ENCODE results near the gene GOT1. TPM values are rescaled to one million over a fixed set of nuclear protein-coding genes. Genes with fewer than 3 reads are reported as not detected.

The GOT1 gene
- total and polyA plus RNA-seq, 10 of the 15 experiments (the other 5 are each of a cell fraction or from before 2014, with no cell fraction given), result 32.5 to 67.5 (median 50.3) TPM

DNA sequence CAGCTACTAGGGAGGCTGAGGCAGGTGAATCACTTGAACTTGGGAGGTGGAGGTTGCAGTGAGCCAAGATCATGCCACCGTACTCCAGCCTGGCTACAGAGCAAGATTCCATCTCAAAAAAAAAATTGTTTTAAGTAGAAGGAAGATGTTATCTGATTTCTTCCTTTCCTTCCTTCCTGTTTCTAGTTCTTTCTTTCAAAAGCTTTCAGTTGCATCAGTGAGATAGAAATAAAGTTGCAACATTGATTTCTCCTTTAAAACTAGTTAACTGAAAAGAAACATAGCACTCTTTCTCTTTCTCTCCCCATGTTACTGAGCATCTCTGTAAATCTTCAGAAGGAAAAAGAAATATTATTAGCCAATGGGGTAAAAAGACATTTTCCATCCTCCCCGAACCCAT is 63.8 kb downstream of the GOT1 start:
- Histone ChIP-seq H3K27me3 (replicated peaks in 1 of 2; ENCODE audit: control insufficient read depth in 2 of 2, insufficient read depth in 2 of 2, low read length in 1 of 2) (peaks cover 0 to 8% of the 10 kb centered on the region in 2 experiments; a peak in 1 of 4 replicates), H3K79me2 (ENCODE audit: control insufficient read depth, insufficient read depth, low read length) (no peaks in the 10 kb centered on the region), H3K27ac (ENCODE audit: control insufficient read depth, insufficient read depth) (no peak overlapping the region), H2AFZ (ENCODE audit: control insufficient read depth, low read depth, low read length) (no peak overlapping the region), H3K4me1 (ENCODE audit: control insufficient read depth, insufficient read depth, low read length) (no peaks in the 10 kb centered on the region), H3K4me3 (no peak overlapping the region), H3K36me3 (ENCODE audit: control insufficient read depth in 2 of 2, insufficient read depth in 2 of 2, low read length in 1 of 2) (no peaks in the 10 kb centered on the region), H4K20me1 (ENCODE audit: control insufficient read depth, insufficient read depth) (peaks cover 4% of the 10 kb centered on the region), H3K9me3 (replicated peaks; ENCODE audit: control insufficient read depth, insufficient read depth, low read length) (no peaks in the 10 kb centered on the region), H3K9ac (ENCODE audit: control insufficient read depth, insufficient read depth, low read length) (no peak overlapping the region), H3K4me2 (ENCODE audit: control insufficient read depth, insufficient read depth) (no peak overlapping the region)
- BruUV-seq (replicated peaks), result no TSS peak
- POLR2A ChIA-PET, result no interaction called here
- WGBS (ENCODE audit: insufficient coverage, insufficient replicate concordance, low lambda C conversion rate, missing lambda C conversion rate), result 31% methylated on average over 2 of the region's 2 CpGs
- CTCF ChIA-PET, result no interaction called here
- TF ChIP-seq, protein P1, sequence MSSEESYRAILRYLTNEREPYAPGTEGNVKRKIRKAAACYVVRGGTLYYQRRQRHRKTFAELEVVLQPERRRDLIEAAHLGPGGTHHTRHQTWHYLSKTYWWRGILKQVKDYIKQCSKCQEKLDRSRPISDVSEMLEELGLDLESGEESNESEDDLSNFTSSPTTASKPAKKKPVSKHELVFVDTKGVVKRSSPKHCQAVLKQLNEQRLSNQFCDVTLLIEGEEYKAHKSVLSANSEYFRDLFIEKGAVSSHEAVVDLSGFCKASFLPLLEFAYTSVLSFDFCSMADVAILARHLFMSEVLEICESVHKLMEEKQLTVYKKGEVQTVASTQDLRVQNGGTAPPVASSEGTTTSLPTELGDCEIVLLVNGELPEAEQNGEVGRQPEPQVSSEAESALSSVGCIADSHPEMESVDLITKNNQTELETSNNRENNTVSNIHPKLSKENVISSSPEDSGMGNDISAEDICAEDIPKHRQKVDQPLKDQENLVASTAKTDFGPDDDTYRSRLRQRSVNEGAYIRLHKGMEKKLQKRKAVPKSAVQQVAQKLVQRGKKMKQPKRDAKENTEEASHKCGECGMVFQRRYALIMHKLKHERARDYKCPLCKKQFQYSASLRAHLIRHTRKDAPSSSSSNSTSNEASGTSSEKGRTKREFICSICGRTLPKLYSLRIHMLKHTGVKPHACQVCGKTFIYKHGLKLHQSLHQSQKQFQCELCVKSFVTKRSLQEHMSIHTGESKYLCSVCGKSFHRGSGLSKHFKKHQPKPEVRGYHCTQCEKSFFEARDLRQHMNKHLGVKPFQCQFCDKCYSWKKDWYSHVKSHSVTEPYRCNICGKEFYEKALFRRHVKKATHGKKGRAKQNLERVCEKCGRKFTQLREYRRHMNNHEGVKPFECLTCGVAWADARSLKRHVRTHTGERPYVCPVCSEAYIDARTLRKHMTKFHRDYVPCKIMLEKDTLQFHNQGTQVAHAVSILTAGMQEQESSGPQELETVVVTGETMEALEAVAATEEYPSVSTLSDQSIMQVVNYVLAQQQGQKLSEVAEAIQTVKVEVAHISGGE (CRISPR knock-in tag; IDR thresholded peaks at IDR 0.05), result no peak
- TF ChIP-seq, protein P2, sequence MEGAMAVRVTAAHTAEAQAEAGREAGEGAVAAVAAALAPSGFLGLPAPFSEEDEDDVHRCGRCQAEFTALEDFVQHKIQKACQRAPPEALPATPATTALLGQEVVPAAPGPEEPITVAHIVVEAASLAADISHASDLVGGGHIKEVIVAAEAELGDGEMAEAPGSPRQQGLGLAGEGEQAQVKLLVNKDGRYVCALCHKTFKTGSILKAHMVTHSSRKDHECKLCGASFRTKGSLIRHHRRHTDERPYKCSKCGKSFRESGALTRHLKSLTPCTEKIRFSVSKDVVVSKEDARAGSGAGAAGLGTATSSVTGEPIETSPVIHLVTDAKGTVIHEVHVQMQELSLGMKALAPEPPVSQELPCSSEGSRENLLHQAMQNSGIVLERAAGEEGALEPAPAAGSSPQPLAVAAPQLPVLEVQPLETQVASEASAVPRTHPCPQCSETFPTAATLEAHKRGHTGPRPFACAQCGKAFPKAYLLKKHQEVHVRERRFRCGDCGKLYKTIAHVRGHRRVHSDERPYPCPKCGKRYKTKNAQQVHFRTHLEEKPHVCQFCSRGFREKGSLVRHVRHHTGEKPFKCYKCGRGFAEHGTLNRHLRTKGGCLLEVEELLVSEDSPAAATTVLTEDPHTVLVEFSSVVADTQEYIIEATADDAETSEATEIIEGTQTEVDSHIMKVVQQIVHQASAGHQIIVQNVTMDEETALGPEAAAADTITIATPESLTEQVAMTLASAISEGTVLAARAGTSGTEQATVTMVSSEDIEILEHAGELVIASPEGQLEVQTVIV (IDR thresholded peaks at IDR 0.05; ENCODE audit: borderline replicate concordance, partially characterized antibody), result no peak
- TF ChIP-seq HCFC1 (IDR thresholded peaks at IDR 0.05; ENCODE audit: low read length) (no peak), PAX8 (IDR thresholded peaks at IDR 0.05) (no peak), CEBPB (IDR thresholded peaks at IDR 0.05; ENCODE audit: borderline replicate concordance in 1 of 2, low read depth in 2 of 2, low read length in 2 of 2) (no peak), SPI1 (IDR thresholded peaks at IDR 0.05; ENCODE audit: borderline replicate concordance, insufficient read depth, low read depth, low read length) (no peak)
- TF ChIP-seq, protein P3, sequence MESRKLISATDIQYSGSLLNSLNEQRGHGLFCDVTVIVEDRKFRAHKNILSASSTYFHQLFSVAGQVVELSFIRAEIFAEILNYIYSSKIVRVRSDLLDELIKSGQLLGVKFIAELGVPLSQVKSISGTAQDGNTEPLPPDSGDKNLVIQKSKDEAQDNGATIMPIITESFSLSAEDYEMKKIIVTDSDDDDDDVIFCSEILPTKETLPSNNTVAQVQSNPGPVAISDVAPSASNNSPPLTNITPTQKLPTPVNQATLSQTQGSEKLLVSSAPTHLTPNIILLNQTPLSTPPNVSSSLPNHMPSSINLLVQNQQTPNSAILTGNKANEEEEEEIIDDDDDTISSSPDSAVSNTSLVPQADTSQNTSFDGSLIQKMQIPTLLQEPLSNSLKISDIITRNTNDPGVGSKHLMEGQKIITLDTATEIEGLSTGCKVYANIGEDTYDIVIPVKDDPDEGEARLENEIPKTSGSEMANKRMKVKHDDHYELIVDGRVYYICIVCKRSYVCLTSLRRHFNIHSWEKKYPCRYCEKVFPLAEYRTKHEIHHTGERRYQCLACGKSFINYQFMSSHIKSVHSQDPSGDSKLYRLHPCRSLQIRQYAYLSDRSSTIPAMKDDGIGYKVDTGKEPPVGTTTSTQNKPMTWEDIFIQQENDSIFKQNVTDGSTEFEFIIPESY (IDR thresholded peaks at IDR 0.05), result no peak
- DNase-seq (ENCODE audit: low read depth, low spot score) (no peak), FAIRE-seq (no peak), ATAC-seq (no peak)
- in situ Hi-C loops (cut with MboI), result no loop called here
- SMC1A ChIA-PET (ENCODE audit: uncharacterized antibody, unreplicated experiment), result no interaction called here
- intact Hi-C loops (cut with micrococcal nuclease; ENCODE audit: unreplicated experiment), result no loop called here
- RAD21 ChIA-PET (ENCODE audit: unreplicated experiment), result no interaction called here

All from GM12878 (cell line).